Loucy (cell line): ENCODE measurements around the gene NECTIN3.
A peak's percentile ranks its signal among the peaks of the same experiment; 100 is the strongest.

Experiments used
- H2AFZ ChIP-seq: fragments of 200-600 bp; sonication (generic); 2 replicates; pipeline ENCODE4 v1.6.0; 2016; ENCODE audit warnings: antibody characterized with exemption, mild to moderate bottlenecking, low read length, moderate library complexity
- H3F3A ChIP-seq: fragments of 200-600 bp; 2 replicates; pipeline ENCODE4 v1.6.0; 2016; ENCODE audit warnings: antibody characterized with exemption, low read depth, mild to moderate bottlenecking
- H3K27me3 ChIP-seq: fragments of 200-600 bp; sonication (generic); 2 replicates; pipeline ENCODE4 v1.6.1; 2014; ENCODE audit warnings: low read length, mild to moderate bottlenecking; ENCODE audit not compliant: insufficient read depth, poor library complexity, severe bottlenecking
- H3K36me3 ChIP-seq: fragments of 200-600 bp; sonication (generic); 2 replicates; pipeline ENCODE4 v1.6.1; 2016; ENCODE audit warnings: low read length; ENCODE audit not compliant: insufficient read depth
- H3K4me1 ChIP-seq: fragments of 200-600 bp; sonication (generic); 2 replicates; pipeline ENCODE4 v1.5.1; 2014; ENCODE audit warnings: low read length, mild to moderate bottlenecking; ENCODE audit not compliant: insufficient read depth, poor library complexity, severe bottlenecking
- H3K4me2 ChIP-seq: fragments of 200-600 bp; sonication (generic); 2 replicates; pipeline ENCODE4 v1.6.0; 2014; ENCODE audit warnings: antibody characterized with exemption, low read length, low read depth, mild to moderate bottlenecking; ENCODE audit not compliant: poor library complexity, severe bottlenecking
- H3K4me3 ChIP-seq: fragments of 200-600 bp; sonication (generic); 2 replicates; pipeline ENCODE4 v1.5.1; 2014; ENCODE audit warnings: low read length, mild to moderate bottlenecking, mixed read lengths; ENCODE audit not compliant: poor library complexity, severe bottlenecking
- H3K79me2 ChIP-seq: fragments of 200-600 bp; sonication (generic); 2 replicates; pipeline ENCODE4 v1.6.1; 2014; ENCODE audit warnings: low read length; ENCODE audit not compliant: insufficient read depth
- H3K9ac ChIP-seq: fragments of 200-600 bp; sonication (generic); 2 replicates; pipeline ENCODE4 v1.6.0; 2014; ENCODE audit warnings: mild to moderate bottlenecking, low read depth, low read length, moderate library complexity; ENCODE audit not compliant: poor library complexity, severe bottlenecking
- H3K9me2 ChIP-seq: fragments of 200-600 bp; sonication (generic); replicated peaks from 2 replicates; pipeline ENCODE4 v1.6.1; 2016; ENCODE audit warnings: low read depth, low read length, mixed read lengths
- H3K9me3 ChIP-seq: fragments of 200-600 bp; sonication (generic); 2 replicates; pipeline ENCODE4 v1.6.1; 2014; ENCODE audit warnings: mild to moderate bottlenecking, antibody characterized with exemption, low read length, low read depth; ENCODE audit not compliant: insufficient read depth
- H4K20me1 ChIP-seq: fragments of 200-600 bp; sonication (generic); 2 replicates; pipeline ENCODE4 v1.6.0; 2014; ENCODE audit warnings: antibody characterized with exemption, low read length, mild to moderate bottlenecking; ENCODE audit not compliant: insufficient read depth, poor library complexity, severe bottlenecking
- EZH2phosphoT487 ChIP-seq: fragments of 200-600 bp; IDR thresholded peaks from 2 replicates; pipeline ENCODE4 v1.6.1; 2018; ENCODE audit warnings: antibody characterized with exemption, mild to moderate bottlenecking, moderate library complexity, borderline replicate concordance
- TF ChIP-seq, protein P1 (sequence below): fragments of 200-600 bp; sonication (generic); conservative IDR thresholded peaks from 2 replicates; pipeline ENCODE4 v1.5.1; 2014; ENCODE audit warnings: mild to moderate bottlenecking, antibody characterized with exemption, low read length

NECTIN3 gene

GRCh38 chr3:111068574-111068973 lies 3.0 kb upstream of the NECTIN3 start:
- Histone ChIP-seq H3K9me2 (no peaks in the 10 kb centered on the region), H3K9me3 (no peaks in the 10 kb centered on the region), H3K9ac (no peak overlapping the region), H3K27me3 (peaks cover 6% of the 10 kb centered on the region), H2AFZ (no peak overlapping the region), H3F3A (0 out of 2 replicates have a peak, but pooled peaks cover 4% of the 10 kb centered on the region), H3K4me1 (peaks cover 12% of the 10 kb centered on the region), H3K79me2 (peaks cover 13% of the 10 kb centered on the region), H4K20me1 (peaks cover 2% of the 10 kb centered on the region), H3K36me3 (no peaks in the 10 kb centered on the region), H3K4me3 (no peak overlapping the region), H3K4me2 (no peak overlapping the region)
- TF ChIP-seq, protein P1, sequence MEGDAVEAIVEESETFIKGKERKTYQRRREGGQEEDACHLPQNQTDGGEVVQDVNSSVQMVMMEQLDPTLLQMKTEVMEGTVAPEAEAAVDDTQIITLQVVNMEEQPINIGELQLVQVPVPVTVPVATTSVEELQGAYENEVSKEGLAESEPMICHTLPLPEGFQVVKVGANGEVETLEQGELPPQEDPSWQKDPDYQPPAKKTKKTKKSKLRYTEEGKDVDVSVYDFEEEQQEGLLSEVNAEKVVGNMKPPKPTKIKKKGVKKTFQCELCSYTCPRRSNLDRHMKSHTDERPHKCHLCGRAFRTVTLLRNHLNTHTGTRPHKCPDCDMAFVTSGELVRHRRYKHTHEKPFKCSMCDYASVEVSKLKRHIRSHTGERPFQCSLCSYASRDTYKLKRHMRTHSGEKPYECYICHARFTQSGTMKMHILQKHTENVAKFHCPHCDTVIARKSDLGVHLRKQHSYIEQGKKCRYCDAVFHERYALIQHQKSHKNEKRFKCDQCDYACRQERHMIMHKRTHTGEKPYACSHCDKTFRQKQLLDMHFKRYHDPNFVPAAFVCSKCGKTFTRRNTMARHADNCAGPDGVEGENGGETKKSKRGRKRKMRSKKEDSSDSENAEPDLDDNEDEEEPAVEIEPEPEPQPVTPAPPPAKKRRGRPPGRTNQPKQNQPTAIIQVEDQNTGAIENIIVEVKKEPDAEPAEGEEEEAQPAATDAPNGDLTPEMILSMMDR = no peak
- no peak for TF ChIP-seq EZH2phosphoT487

GRCh38 chr3:111069974-111070771 lies 1.4 kb upstream of the NECTIN3 start:
- Histone ChIP-seq H3K9ac (no peak overlapping the region), H3K79me2 (peaks cover 29% of the 10 kb centered on the region), H2AFZ (no peak overlapping the region; the same call in 1 of the 2 replicates)

DNA sequence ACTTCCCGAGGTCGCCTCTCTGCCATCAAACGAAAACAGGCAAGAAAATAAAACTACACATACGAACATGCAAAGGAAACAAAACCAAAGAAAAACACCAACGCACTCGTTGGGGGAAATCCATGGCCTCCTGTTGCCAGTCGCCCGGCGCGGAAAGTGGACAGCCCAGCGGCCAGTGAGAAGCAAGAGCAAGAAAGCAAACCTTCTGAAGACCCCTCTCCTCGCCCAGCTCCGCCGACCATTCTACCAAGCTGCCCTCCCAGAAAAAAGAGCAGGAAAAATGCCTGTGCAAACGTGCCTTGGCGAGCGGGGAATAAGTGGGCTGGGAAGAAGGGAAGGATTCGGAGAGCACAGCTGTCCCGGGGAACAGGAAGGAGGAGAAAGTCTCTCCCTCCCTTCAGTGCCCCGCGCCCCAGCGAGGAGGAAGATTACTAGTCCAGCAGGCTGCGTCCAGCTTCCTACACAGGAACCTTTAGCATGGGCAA lies 802 bp upstream of the NECTIN3 start:
- 0 out of 2 replicates have a peak, but pooled peaks cover 4% of the 10 kb centered on the region for H3F3A ChIP-seq
- H4K20me1 ChIP-seq = peaks cover 6% of the 10 kb centered on the region
- no peak for TF ChIP-seq EZH2phosphoT487
- TF ChIP-seq, protein P1 = no peak
- peak overlapping the region; percentile 93 for H2AFZ ChIP-seq
- peak overlapping the region; percentile 50 for H3K9ac ChIP-seq
- no peaks in the 10 kb centered on the region for H3K36me3 ChIP-seq
- peak overlapping the region; percentile 62 for H3K4me2 ChIP-seq
- no peaks in the 10 kb centered on the region for H3K9me3 ChIP-seq
- H3K4me3 ChIP-seq = peak overlapping the region; percentile 87
- peaks cover 6% of the 10 kb centered on the region for H3K27me3 ChIP-seq
- no peaks in the 10 kb centered on the region for H3K9me2 ChIP-seq
- H3K79me2 ChIP-seq = peaks cover 33% of the 10 kb centered on the region
- H3K4me1 ChIP-seq = peaks cover 33% of the 10 kb centered on the region

More at GRCh38 chr3:111069974-111070771, 1.4 kb upstream of the NECTIN3 start:
- TF ChIP-seq, protein P1 = no peak
- no peak for TF ChIP-seq EZH2phosphoT487
- Histone ChIP-seq H3K4me3 (peak overlapping the region; percentile 87), H3K36me3 (no peaks in the 10 kb centered on the region), H3K4me1 (peaks cover 26% of the 10 kb centered on the region), H3K27me3 (peaks cover 6% of the 10 kb centered on the region), H3K9me2 (no peaks in the 10 kb centered on the region), H3F3A (0 out of 2 replicates have a peak, but pooled peaks cover 4% of the 10 kb centered on the region), H3K4me2 (peak overlapping the region; percentile 62), H3K9me3 (no peaks in the 10 kb centered on the region), H4K20me1 (peaks cover 3% of the 10 kb centered on the region)
